ENCODE results near the gene C1QB.

DNA sequence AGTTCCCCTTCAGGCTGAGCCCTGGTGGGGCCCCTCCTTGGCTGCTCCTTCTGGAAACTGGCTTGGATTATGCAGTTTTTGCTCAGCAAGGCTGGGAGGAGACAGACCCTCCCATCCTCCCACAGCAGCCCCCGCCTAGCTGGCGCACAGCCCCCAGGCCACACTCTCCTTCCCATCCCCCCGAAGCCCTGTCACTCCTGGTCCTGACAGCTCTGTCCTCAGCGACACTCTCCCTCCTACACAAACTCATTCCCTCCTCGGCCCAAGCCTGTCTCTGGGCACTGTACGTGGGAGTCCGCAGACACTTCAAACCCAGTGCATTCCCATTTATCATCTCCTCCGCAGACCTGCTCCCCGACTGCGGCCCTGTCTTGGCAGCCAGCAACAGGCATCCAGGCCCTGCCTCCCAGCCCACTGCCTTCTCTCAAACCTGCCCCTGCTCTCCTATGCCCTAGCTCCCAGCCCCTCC is 32.6 kb downstream of the C1QB start:
- TF ChIP-seq, protein P1, sequence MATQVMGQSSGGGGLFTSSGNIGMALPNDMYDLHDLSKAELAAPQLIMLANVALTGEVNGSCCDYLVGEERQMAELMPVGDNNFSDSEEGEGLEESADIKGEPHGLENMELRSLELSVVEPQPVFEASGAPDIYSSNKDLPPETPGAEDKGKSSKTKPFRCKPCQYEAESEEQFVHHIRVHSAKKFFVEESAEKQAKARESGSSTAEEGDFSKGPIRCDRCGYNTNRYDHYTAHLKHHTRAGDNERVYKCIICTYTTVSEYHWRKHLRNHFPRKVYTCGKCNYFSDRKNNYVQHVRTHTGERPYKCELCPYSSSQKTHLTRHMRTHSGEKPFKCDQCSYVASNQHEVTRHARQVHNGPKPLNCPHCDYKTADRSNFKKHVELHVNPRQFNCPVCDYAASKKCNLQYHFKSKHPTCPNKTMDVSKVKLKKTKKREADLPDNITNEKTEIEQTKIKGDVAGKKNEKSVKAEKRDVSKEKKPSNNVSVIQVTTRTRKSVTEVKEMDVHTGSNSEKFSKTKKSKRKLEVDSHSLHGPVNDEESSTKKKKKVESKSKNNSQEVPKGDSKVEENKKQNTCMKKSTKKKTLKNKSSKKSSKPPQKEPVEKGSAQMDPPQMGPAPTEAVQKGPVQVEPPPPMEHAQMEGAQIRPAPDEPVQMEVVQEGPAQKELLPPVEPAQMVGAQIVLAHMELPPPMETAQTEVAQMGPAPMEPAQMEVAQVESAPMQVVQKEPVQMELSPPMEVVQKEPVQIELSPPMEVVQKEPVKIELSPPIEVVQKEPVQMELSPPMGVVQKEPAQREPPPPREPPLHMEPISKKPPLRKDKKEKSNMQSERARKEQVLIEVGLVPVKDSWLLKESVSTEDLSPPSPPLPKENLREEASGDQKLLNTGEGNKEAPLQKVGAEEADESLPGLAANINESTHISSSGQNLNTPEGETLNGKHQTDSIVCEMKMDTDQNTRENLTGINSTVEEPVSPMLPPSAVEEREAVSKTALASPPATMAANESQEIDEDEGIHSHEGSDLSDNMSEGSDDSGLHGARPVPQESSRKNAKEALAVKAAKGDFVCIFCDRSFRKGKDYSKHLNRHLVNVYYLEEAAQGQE (IDR thresholded peaks at IDR 0.05; ENCODE audit: insufficient read depth in 1 of 2, low read depth in 2 of 2, low read length in 1 of 2), result no peak
- no peak for TF ChIP-seq CTCF (IDR thresholded peaks at IDR 0.05)

Measured in Panc1 (cell line).